A673 (cell line): ENCODE results near the gene HPSE2.

Experiments used
- CTCF ChIP-seq: fragments of 300-800, 200-600 bp; sonication (generic); conservative IDR thresholded peaks from 2 replicates; pipeline ENCODE4 v1.5.1; 2017; ENCODE audit warnings: low read depth, mild to moderate bottlenecking, antibody characterized with exemption, low read length, moderate library complexity, mixed read lengths
- EZH2 ChIP-seq: fragments of 200-600 bp; sonication (generic); IDR thresholded peaks from 2 replicates; pipeline ENCODE4 v1.6.1; 2017; ENCODE audit warnings: borderline replicate concordance, low read depth, mild to moderate bottlenecking, mixed read lengths, antibody characterized with exemption, low read length; ENCODE audit not compliant: poor library complexity, severe bottlenecking

- no peak for TF ChIP-seq CTCF
- TF ChIP-seq EZH2 = no peak
Observed at GRCh38 chr10:98432330-98432729, 803.3 kb downstream of the HPSE2 start.
